IPS-20b (cell line): Measurements from ENCODE around the gene DLX1.
A peak's percentile ranks its signal among the peaks of the same experiment; 100 is the strongest.

Source experiments
- H3K27ac ChIP-seq: one replicate; pipeline ENCODE4 v1.5.1; 2013; ENCODE audit warnings: low read length
- H3K27me3 ChIP-seq: 2 replicates; pipeline ENCODE4 v1.6.1; 2013; ENCODE audit warnings: mild to moderate bottlenecking, low read length, inconsistent platforms; ENCODE audit not compliant: insufficient read depth
- H3K36me3 ChIP-seq: 2 replicates; pipeline ENCODE4 v1.6.1; 2013; ENCODE audit warnings: low read depth, mild to moderate bottlenecking, inconsistent platforms, low read length, moderate library complexity; ENCODE audit not compliant: insufficient read depth
- H3K4me1 ChIP-seq: 2 replicates; pipeline ENCODE4 v1.6.1; 2013; ENCODE audit warnings: mild to moderate bottlenecking, control low read depth, inconsistent platforms, low read length, moderate library complexity; ENCODE audit not compliant: insufficient read depth
- H3K4me3 ChIP-seq: 2 replicates; pipeline ENCODE4 v1.5.1; 2013; ENCODE audit warnings: mild to moderate bottlenecking, low read length, inconsistent platforms
- H3K9ac ChIP-seq: 2 replicates; pipeline ENCODE4 v1.6.1; 2013; ENCODE audit warnings: low read depth, mild to moderate bottlenecking, inconsistent platforms, low read length, moderate library complexity
- H3K9me3 ChIP-seq: 2 replicates; pipeline ENCODE4 v1.6.1; 2013; ENCODE audit warnings: mild to moderate bottlenecking, low read depth, low read length, inconsistent platforms; ENCODE audit not compliant: insufficient read depth

DLX1 gene

GRCh38 chr2:172089633-172090032 lies 4.3 kb downstream of the DLX1 start:
- Histone ChIP-seq H3K4me3 (no peak overlapping the region), H3K27me3 (peaks cover 100% of the 10 kb centered on the region), H3K9me3 (peaks cover 8% of the 10 kb centered on the region; the same call in 1 of the 2 replicates), H3K4me1 (peaks cover 16% of the 10 kb centered on the region; the same call in 1 of the 2 replicates), H3K27ac (no peak overlapping the region), H3K36me3 (no peaks in the 10 kb centered on the region), H3K9ac (no peak overlapping the region)

GRCh38 chr2:172090044-172090961 lies 5.0 kb downstream of the DLX1 start:
- H3K9me3 ChIP-seq = peaks cover 8% of the 10 kb centered on the region; the same call in 1 of the 2 replicates
- H3K27me3 ChIP-seq = peaks cover 100% of the 10 kb centered on the region
- H3K4me3 ChIP-seq = no peak overlapping the region
- no peak overlapping the region for H3K9ac ChIP-seq
- no peak overlapping the region for H3K27ac ChIP-seq
- no peaks in the 10 kb centered on the region for H3K36me3 ChIP-seq
- peaks cover 16% of the 10 kb centered on the region; the same call in 1 of the 2 replicates for H3K4me1 ChIP-seq

GRCh38 chr2:172091000-172091641 lies 5.8 kb downstream of the DLX1 start:
- no peak overlapping the region for H3K27ac ChIP-seq
- no peak overlapping the region for H3K9ac ChIP-seq
- H3K4me1 ChIP-seq = peaks cover 16% of the 10 kb centered on the region; the same call in 1 of the 2 replicates
- peaks cover 100% of the 10 kb centered on the region for H3K27me3 ChIP-seq
- H3K36me3 ChIP-seq = no peaks in the 10 kb centered on the region
- H3K4me3 ChIP-seq = no peak overlapping the region
- peaks cover 8% of the 10 kb centered on the region; the same call in 1 of the 2 replicates for H3K9me3 ChIP-seq

GRCh38 chr2:172091761-172092566 lies 6.7 kb downstream of the DLX1 start:
- peaks cover 4% of the 10 kb centered on the region; the same call in 1 of the 2 replicates for H3K9me3 ChIP-seq
- peaks cover 100% of the 10 kb centered on the region for H3K27me3 ChIP-seq
- H3K9ac ChIP-seq = no peak overlapping the region
- H3K27ac ChIP-seq = no peak overlapping the region
- H3K4me1 ChIP-seq = peaks cover 15% of the 10 kb centered on the region; the same call in 1 of the 2 replicates
- no peaks in the 10 kb centered on the region for H3K36me3 ChIP-seq
- no peak overlapping the region for H3K4me3 ChIP-seq

GRCh38 chr2:172092716-172093415 lies 7.6 kb downstream of the DLX1 start:
- H3K9ac ChIP-seq = no peak overlapping the region
- H3K9me3 ChIP-seq = peaks cover 4% of the 10 kb centered on the region; the same call in 1 of the 2 replicates
- no peak overlapping the region for H3K4me3 ChIP-seq
- H3K27me3 ChIP-seq = peaks cover 100% of the 10 kb centered on the region
- H3K36me3 ChIP-seq = no peaks in the 10 kb centered on the region
- H3K27ac ChIP-seq = no peak overlapping the region
- peaks cover 9% of the 10 kb centered on the region; the same call in 1 of the 2 replicates for H3K4me1 ChIP-seq

GRCh38 chr2:172093416-172094293 lies 8.3 kb downstream of the DLX1 start:
- H3K27me3 ChIP-seq = peaks cover 100% of the 10 kb centered on the region
- peaks cover 9% of the 10 kb centered on the region; the same call in 1 of the 2 replicates for H3K4me1 ChIP-seq
- no peak overlapping the region; the same call in 1 of the 2 replicates for H3K4me3 ChIP-seq

GRCh38 chr2:172094294-172095145 lies 9.2 kb downstream of the DLX1 start:
- Histone ChIP-seq H3K36me3 (no peaks in the 10 kb centered on the region), H3K4me1 (peaks cover 9% of the 10 kb centered on the region; the same call in 1 of the 2 replicates), H3K9me3 (peaks cover 8% of the 10 kb centered on the region; the same call in 1 of the 2 replicates), H3K9ac (no peak overlapping the region), H3K27me3 (peaks cover 100% of the 10 kb centered on the region), H3K4me3 (peak overlapping the region; percentile 58), H3K27ac (no peak overlapping the region)

More at GRCh38 chr2:172093416-172094293, 8.3 kb downstream of the DLX1 start:
- peaks cover 8% of the 10 kb centered on the region; the same call in 1 of the 2 replicates for H3K9me3 ChIP-seq
- no peaks in the 10 kb centered on the region for H3K36me3 ChIP-seq
- no peak overlapping the region for H3K27ac ChIP-seq
- H3K9ac ChIP-seq = no peak overlapping the region

- no peak overlapping the region for H3K27ac ChIP-seq
Observed at GRCh38 chr2:172095146-172095904, 10.0 kb downstream of the DLX1 start.

More at GRCh38 chr2:172095146-172095904, 10.0 kb downstream of the DLX1 start:
- Histone ChIP-seq H3K27me3 (peaks cover 100% of the 10 kb centered on the region), H3K4me1 (peaks cover 9% of the 10 kb centered on the region; the same call in 1 of the 2 replicates), H3K36me3 (no peaks in the 10 kb centered on the region), H3K9ac (no peak overlapping the region), H3K9me3 (peaks cover 4% of the 10 kb centered on the region; the same call in 1 of the 2 replicates), H3K4me3 (peak overlapping the region; percentile 58)
